Endothelial cell (in vitro differentiated cells): Measurements from ENCODE around the gene FOS. TPM values are rescaled to one million over a fixed set of nuclear protein-coding genes. Genes with fewer than 3 reads are reported as not detected.

Source experiments
- DNase-seq: peaks from one replicate; pipeline ENCODE4 v3.0.0; 2021; ENCODE audit warnings: low spot score
- H3K27ac Mint-ChIP-seq: one replicate; pipeline ENCODE4 v1.8.0; 2021; ENCODE audit warnings: mixed read lengths, inconsistent platforms; ENCODE audit not compliant: unreplicated experiment
- H3K27me3 Mint-ChIP-seq: one replicate; pipeline ENCODE4 v1.8.0; 2021; ENCODE audit warnings: mild to moderate bottlenecking, moderate library complexity, mixed read lengths, inconsistent platforms; ENCODE audit not compliant: unreplicated experiment
- H3K36me3 Mint-ChIP-seq: one replicate; pipeline ENCODE4 v1.8.0; 2021; ENCODE audit warnings: mild to moderate bottlenecking, low read depth, mixed read lengths, inconsistent platforms; ENCODE audit not compliant: unreplicated experiment
- H3K4me1 Mint-ChIP-seq: one replicate; pipeline ENCODE4 v1.8.0; 2021; ENCODE audit warnings: mild to moderate bottlenecking, mixed read lengths, inconsistent platforms; ENCODE audit not compliant: unreplicated experiment
- H3K4me3 Mint-ChIP-seq: one replicate; pipeline ENCODE4 v1.8.0; 2021; ENCODE audit warnings: mild to moderate bottlenecking, mixed read lengths, inconsistent platforms; ENCODE audit not compliant: unreplicated experiment
- H3K9me3 Mint-ChIP-seq: one replicate; pipeline ENCODE4 v1.8.0; 2021; ENCODE audit warnings: mixed read lengths, inconsistent platforms; ENCODE audit not compliant: unreplicated experiment
- total RNA-seq: library from RNA; stranded (reverse); fragmentation: NEBNext Ultra II Directional; extraction: Animal tissue kit (Norgen Biotek cat#: 25700); gene quantifications from one replicate; pipeline ENCODE4 v1.2.1, GENCODE V29; 2021; ENCODE audit not compliant: unreplicated experiment
- TF ChIP-seq, protein P1 (sequence below): fragments of 200-600 bp; sonication (generic); IDR thresholded peaks from one replicate; pipeline ENCODE4 v1.5.0; 2021; ENCODE audit warnings: antibody characterized with exemption; ENCODE audit not compliant: unreplicated experiment

FOS gene
- total RNA-seq, 1 donor from 2014 or later, result 41.5 TPM

- DNase-seq, result no peak
- TF ChIP-seq, protein P1, sequence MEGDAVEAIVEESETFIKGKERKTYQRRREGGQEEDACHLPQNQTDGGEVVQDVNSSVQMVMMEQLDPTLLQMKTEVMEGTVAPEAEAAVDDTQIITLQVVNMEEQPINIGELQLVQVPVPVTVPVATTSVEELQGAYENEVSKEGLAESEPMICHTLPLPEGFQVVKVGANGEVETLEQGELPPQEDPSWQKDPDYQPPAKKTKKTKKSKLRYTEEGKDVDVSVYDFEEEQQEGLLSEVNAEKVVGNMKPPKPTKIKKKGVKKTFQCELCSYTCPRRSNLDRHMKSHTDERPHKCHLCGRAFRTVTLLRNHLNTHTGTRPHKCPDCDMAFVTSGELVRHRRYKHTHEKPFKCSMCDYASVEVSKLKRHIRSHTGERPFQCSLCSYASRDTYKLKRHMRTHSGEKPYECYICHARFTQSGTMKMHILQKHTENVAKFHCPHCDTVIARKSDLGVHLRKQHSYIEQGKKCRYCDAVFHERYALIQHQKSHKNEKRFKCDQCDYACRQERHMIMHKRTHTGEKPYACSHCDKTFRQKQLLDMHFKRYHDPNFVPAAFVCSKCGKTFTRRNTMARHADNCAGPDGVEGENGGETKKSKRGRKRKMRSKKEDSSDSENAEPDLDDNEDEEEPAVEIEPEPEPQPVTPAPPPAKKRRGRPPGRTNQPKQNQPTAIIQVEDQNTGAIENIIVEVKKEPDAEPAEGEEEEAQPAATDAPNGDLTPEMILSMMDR, result no peak
- Mint-ChIP-seq H3K4me3 (peak overlapping the region; percentile 89), H3K4me1 (peaks cover 18% of the 10 kb centered on the region), H3K27me3 (peaks cover 38% of the 10 kb centered on the region), H3K9me3 (no peaks in the 10 kb centered on the region), H3K27ac (peak overlapping the region; percentile 83), H3K36me3 (peaks cover 6% of the 10 kb centered on the region)
Observed at GRCh38 chr14:75279153-75279762, 630 bp downstream of the FOS start.

DNA sequence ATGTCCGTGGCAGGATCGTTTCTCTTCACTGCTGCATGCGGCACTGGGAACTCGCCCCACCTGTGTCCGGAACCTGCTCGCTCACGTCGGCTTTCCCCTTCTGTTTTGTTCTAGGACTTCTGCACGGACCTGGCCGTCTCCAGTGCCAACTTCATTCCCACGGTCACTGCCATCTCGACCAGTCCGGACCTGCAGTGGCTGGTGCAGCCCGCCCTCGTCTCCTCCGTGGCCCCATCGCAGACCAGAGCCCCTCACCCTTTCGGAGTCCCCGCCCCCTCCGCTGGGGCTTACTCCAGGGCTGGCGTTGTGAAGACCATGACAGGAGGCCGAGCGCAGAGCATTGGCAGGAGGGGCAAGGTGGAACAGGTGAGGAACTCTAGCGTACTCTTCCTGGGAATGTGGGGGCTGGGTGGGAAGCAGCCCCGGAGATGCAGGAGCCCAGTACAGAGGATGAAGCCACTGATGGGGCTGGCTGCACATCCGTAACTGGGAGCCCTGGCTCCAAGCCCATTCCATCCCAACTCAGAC lies 1.2 kb downstream of the FOS start:
- peaks cover 17% of the 10 kb centered on the region for H3K4me1 Mint-ChIP-seq
- no peak for DNase-seq
- H3K36me3 Mint-ChIP-seq, result peaks cover 6% of the 10 kb centered on the region
- TF ChIP-seq, protein P1, result no peak
- peak overlapping the region; percentile 57 for H3K27ac Mint-ChIP-seq
- H3K4me3 Mint-ChIP-seq, result peak overlapping the region; percentile 89
- peaks cover 38% of the 10 kb centered on the region for H3K27me3 Mint-ChIP-seq
- no peaks in the 10 kb centered on the region for H3K9me3 Mint-ChIP-seq

- peak overlapping the region; percentile 57 for H3K27ac Mint-ChIP-seq
- peaks cover 6% of the 10 kb centered on the region for H3K36me3 Mint-ChIP-seq
- TF ChIP-seq, protein P1, result no peak
- peak overlapping the region; percentile 89 for H3K4me3 Mint-ChIP-seq
- H3K27me3 Mint-ChIP-seq, result peaks cover 38% of the 10 kb centered on the region
- H3K9me3 Mint-ChIP-seq, result no peaks in the 10 kb centered on the region
- DNase-seq, result no peak
- H3K4me1 Mint-ChIP-seq, result peaks cover 16% of the 10 kb centered on the region
Observed at GRCh38 chr14:75280291-75280830, 1.7 kb downstream of the FOS start.

GRCh38 chr14:75280831-75281653 lies 2.4 kb downstream of the FOS start:
- peaks cover 38% of the 10 kb centered on the region for H3K27me3 Mint-ChIP-seq

More at GRCh38 chr14:75280831-75281653, 2.4 kb downstream of the FOS start:
- Mint-ChIP-seq H3K9me3 (no peaks in the 10 kb centered on the region), H3K4me3 (peak overlapping the region; percentile 87), H3K36me3 (peaks cover 6% of the 10 kb centered on the region), H3K27ac (peak overlapping the region; percentile 70), H3K4me1 (peaks cover 16% of the 10 kb centered on the region)
- TF ChIP-seq, protein P1, result no peak
- DNase-seq, result no peak
